PC-3 (cell line): ENCODE results near the gene KRTAP9-7.

ENCODE experiments used
- CTCF ChIP-seq: fragments of 300-600 bp; sonication (generic); conservative IDR thresholded peaks from 2 replicates; pipeline ENCODE4 v1.5.1; 2017; ENCODE audit warnings: antibody characterized with exemption, low read depth, mild to moderate bottlenecking, low read length
- EZH2 ChIP-seq: fragments of 300-600 bp; sonication (generic); IDR thresholded peaks from one replicate; pipeline ENCODE4 v1.6.1; 2017; ENCODE audit warnings: antibody characterized with exemption, mild to moderate bottlenecking, low read length; ENCODE audit not compliant: unreplicated experiment
- EZH2phosphoT487 ChIP-seq: fragments of 300-600 bp; sonication (generic); IDR thresholded peaks from 2 replicates; pipeline ENCODE4 v1.6.1; 2018; ENCODE audit warnings: mild to moderate bottlenecking, antibody characterized with exemption, low read length, borderline replicate concordance

GRCh38 chr17:41226051-41226450, 49.4 kb upstream of the KRTAP9-7 start:
- no peak for TF ChIP-seq CTCF
- no peak for TF ChIP-seq EZH2phosphoT487
- no peak for TF ChIP-seq EZH2
